Natural killer cell treated with Interleukin-12 subunit alpha and Interleukin-12 subunit beta and Interleukin-15 and Interleukin-18, amount 100 ng/mL, for 72 hours (primary cell): ENCODE data around the gene TKFC. TPM values are rescaled to one million over a fixed set of nuclear protein-coding genes. Genes with fewer than 3 reads are reported as not detected.

ENCODE experiments used
- ATAC-seq, 2 donors: fragments of 150-1000 bp; cut with Tn5 transposase in 1 of 2; sonication (Bioruptor Pico), chemical (Tn5 transposase) in 1 of 2; 2 replicates each; pipeline ENCODE4 v1.10.0; 2021
- DNase-seq: peaks from one replicate; pipeline ENCODE4 v3.0.0; 2022; ENCODE audit warnings: low spot score
- H3K27ac Mint-ChIP-seq, 2 donors: 1 replicate in 1 of 2; 2 replicates in 1 of 2; pipeline ENCODE4 v1.8.0; 2022; ENCODE audit warnings: mixed read lengths in 2 of 2, mild to moderate bottlenecking in 1 of 2, moderate library complexity in 1 of 2
- H3K27me3 Mint-ChIP-seq, 2 donors: 1 replicate in 1 of 2; 2 replicates in 1 of 2; pipeline ENCODE4 v1.8.0; 2022; ENCODE audit warnings: mixed read lengths in 2 of 2
- H3K36me3 Mint-ChIP-seq: one replicate; pipeline ENCODE4 v1.8.0; 2022; ENCODE audit warnings: mixed read lengths
- H3K4me1 Mint-ChIP-seq, 2 donors: 1 replicate in 1 of 2; 2 replicates in 1 of 2; pipeline ENCODE4 v1.8.0; 2022; ENCODE audit warnings: low read depth in 2 of 2, mixed read lengths in 2 of 2, mild to moderate bottlenecking in 1 of 2
- H3K4me3 Mint-ChIP-seq: one replicate; pipeline ENCODE4 v1.8.0; 2022; ENCODE audit warnings: mixed read lengths
- H3K9me3 Mint-ChIP-seq: 2 replicates; pipeline ENCODE4 v1.8.0; 2022; ENCODE audit warnings: mixed read lengths
- total RNA-seq, 2 donors: library from RNA; stranded (reverse); gene quantifications; one replicate each; pipeline ENCODE4 v1.2.3, GENCODE V29; 2022

The TKFC gene
- total RNA-seq, 2 donors from 2014 or later, result 18.9 to 38.9 TPM

DNA sequence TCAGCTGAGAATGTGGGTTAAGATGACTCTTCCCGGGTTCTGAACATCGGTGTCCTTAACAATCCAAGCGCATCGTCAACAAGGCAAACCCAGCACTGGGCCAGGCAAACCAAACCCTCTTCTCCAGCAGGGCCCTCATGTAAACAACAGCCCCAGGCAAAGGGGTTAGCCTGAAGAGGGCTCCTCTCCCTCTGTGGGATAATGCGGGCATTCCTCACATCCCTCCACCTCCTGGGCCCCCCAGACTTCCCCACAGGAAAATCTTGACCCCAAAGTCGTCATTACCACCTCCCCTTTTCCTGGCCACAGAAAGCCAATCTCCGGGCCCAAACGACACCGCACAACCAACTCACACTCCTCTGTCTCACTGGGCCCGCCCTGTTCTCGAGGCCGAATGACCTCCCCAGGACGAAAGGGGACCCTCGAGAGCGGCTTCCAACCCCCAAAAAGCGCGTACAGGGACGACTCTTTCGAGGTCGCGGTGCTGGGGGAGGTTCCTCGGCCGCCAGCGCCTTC is 689 bp upstream of the TKFC start:
- H3K9me3 Mint-ChIP-seq, result no peaks in the 10 kb centered on the region
- peak overlapping the region; percentile 98 for H3K27ac Mint-ChIP-seq
- H3K27me3 Mint-ChIP-seq, result no peaks in the 10 kb centered on the region
- ATAC-seq, result peak in 1 of 2 donors; percentile 19
- peak overlapping the region; percentile 99 for H3K4me3 Mint-ChIP-seq
- peaks cover 45 to 49% of the 10 kb centered on the region in 2 donors for H3K4me1 Mint-ChIP-seq
- no peak for DNase-seq
- peaks cover 18% of the 10 kb centered on the region for H3K36me3 Mint-ChIP-seq

DNA sequence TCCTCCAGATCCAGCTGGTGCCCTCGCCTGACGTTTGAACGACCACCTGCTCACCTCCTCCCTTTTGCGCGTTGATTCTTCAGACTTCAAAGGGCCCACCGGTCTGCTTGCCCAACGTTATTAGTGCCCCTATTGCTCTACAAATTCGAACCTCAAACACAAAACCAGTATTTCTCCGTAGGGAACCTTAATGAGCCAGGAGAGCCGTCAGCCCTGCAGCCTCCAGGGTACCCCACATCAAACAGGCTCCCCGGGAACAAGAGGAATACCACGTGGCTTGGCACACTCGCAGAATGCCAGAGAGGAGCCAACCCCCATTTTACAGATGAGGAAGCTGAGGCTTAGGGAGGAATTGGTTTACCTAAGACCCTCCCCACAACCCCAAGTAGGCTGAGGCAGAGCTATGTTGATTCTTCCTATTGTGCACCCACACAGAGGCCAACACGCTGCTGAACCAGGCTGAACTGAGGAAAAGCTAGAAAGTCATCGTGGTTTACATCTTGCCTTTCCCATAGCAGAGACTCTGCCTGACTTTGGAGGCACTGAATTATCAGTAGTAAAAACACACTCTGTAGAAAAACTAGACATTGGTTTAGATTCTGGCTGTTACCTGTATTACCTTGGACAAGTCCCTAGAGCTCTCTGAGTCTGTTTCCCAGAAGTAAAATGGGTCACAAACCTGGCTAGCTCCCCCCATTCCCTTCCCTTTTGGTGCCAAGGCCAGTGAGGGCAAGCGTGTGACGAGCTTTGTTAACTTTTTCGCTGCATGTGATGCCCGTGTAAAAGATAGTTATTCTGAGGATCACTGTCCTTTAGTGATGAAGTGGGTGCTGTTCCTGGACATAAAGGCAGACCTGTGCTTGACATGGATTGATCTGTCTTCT is 764 bp downstream of the TKFC start:
- Mint-ChIP-seq H3K27me3 (no peaks in the 10 kb centered on the region), H3K27ac (peak overlapping the region; percentile 98), H3K36me3 (peaks cover 14% of the 10 kb centered on the region), H3K4me1 (peaks cover 45 to 48% of the 10 kb centered on the region in 2 donors), H3K9me3 (no peaks in the 10 kb centered on the region), H3K4me3 (peak overlapping the region; percentile 99)
- ATAC-seq (no peak), DNase-seq (no peak)

DNA sequence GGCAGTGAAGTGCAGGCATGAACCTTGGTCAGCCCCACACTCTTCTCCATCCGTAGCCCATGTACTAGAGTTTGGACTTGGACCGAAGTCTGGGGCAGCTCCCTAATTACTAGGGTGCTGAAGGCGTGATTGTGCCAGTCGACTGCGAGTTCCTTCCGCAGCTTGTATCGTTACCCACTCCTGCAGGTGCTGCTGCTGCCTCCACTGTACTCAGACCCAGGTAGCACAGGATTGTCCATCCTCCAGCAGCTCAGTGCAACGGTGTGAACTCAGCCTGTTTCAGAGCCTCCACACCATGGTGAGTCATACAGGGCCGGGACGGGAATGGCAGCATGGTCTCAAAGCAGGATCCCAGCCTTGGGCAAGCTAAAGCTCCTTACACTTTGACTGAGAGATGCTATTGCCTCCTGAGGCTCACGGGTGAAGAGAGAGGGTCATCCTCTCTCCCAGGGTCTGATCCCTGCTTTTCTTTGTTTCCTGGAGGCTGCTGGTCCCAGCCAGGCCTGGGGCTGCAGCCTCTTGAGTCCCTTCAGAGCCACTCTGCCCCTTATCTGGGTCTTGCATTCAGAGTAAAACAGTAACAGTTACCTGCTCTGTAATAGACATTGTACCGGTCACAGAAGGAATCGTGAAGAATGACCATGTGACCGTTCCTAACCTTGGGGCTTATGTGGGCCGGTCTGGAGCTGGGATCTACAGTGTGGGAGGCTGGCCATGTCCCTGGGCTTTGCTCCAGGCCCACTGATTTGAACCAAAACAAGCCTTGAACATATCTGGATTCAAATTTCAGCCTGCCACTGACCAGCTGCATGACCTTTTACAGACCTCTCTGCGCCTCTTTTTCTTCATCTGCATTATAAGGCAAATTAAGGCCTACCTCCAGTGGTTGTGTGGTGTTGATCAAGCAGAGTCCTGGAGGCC is 1.7 kb downstream of the TKFC start:
- DNase-seq (no peak), ATAC-seq (no peak)
- H3K27ac Mint-ChIP-seq, result peak overlapping the region; percentile 98
- peaks cover 7% of the 10 kb centered on the region for H3K36me3 Mint-ChIP-seq
- H3K9me3 Mint-ChIP-seq, result no peaks in the 10 kb centered on the region
- H3K4me1 Mint-ChIP-seq, result peaks cover 38 to 42% of the 10 kb centered on the region in 2 donors
- peak overlapping the region; percentile 99 for H3K4me3 Mint-ChIP-seq
- no peaks in the 10 kb centered on the region for H3K27me3 Mint-ChIP-seq

DNA sequence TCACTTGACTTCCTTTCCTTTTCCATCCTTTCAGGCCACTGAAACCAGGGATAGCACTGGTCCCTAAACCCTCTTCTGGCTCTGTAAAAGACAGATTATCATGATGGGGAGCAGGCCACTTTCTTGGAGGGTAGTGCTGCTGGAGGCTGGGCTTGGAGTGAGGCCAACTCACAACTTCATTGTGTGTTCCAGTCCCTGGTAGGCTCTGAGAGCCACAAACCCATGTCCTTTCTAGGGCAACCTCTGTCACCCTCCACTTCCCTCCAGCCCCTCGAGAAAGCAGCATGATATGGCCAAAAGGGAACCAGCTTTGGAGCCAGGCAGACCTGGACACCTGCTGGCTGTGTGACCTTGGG is 2.3 kb downstream of the TKFC start:
- Mint-ChIP-seq H3K36me3 (peaks cover 7% of the 10 kb centered on the region), H3K9me3 (no peaks in the 10 kb centered on the region), H3K27ac (peak overlapping the region; percentile 64 to 98), H3K4me3 (no peak overlapping the region), H3K4me1 (peaks cover 35 to 38% of the 10 kb centered on the region in 2 donors), H3K27me3 (no peaks in the 10 kb centered on the region)
- ATAC-seq (no peak), DNase-seq (no peak)

DNA sequence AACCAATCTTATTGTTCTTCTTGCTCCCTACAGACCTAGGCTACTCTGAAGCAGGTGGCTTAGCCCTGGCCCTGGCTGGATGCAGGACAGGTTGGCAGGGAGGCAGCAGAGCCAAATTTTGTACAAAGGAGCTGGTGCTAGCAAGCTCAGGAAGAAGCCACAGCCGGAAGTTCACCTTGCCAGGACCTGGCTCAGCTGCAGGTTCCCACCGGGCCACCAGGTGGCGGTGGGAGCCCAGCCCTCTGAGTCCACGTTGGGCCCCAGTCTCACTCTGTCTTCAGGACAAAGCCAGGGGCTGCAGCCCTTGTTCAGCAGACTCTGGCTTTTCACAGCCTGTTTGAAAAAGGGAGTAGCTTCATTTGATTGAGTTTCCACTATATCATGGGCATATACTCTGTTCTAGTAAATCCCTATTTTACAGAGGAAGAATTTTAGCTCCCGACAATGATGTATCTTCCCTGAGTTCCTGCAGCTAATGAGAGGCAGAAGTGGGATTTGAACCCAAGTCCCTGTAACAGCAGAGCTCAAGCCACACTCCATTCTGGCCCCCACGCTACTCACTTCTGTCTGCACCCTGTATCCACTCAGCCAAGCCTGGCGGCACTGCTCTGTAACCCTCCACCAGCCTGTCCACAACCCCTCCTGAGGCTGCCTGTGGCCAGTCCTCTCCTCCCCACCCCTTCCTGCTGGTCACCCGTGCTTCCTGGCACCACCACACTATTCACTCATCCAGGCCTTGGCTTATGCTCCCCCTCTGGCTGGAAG is 3.3 kb downstream of the TKFC start:
- peaks cover 28 to 31% of the 10 kb centered on the region in 2 donors for H3K4me1 Mint-ChIP-seq
- ATAC-seq, result peak; percentile 62 to 67

DNA sequence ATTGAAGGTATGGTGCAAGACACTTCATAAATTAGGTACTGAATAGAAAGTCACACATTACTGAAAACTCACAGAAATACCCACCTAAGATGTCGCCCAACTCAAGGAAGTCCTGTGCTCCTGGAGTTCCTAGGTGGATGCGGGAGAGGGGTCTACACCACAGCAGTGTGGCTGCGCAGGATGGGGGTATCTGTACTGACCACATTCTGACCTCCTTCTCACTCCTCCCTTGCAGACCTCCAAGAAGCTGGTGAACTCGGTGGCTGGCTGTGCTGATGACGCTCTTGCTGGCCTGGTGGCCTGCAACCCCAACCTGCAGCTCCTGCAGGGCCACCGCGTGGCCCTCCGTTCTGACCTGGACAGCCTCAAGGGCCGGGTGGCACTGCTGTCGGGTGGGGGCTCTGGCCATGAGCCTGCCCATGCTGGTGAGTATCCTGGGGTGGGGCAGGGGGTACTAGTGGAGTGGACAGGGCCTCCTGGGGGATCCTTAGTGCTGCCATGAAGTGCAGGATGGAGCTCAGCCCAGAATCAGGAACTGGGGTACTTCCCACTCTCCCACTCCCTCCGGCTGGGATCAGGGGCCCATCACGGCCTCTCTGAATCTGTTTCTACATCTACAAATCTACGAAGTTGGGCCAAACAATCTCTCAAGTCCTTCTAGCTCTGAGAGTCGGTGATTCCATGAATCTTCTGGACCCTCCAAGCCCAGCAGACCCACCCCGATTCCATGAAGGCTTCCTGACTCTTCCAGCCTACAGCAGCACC is 4.9 kb downstream of the TKFC start:
- ATAC-seq (no peak), DNase-seq (no peak)
- Mint-ChIP-seq H3K27me3 (no peaks in the 10 kb centered on the region), H3K27ac (no peak overlapping the region), H3K36me3 (no peaks in the 10 kb centered on the region), H3K4me3 (no peak overlapping the region), H3K9me3 (no peaks in the 10 kb centered on the region), H3K4me1 (peaks cover 16 to 19% of the 10 kb centered on the region in 2 donors)

More for the DNA sequence above, 3.3 kb downstream of the TKFC start:
- no peaks in the 10 kb centered on the region for H3K27me3 Mint-ChIP-seq
- no peak overlapping the region for H3K4me3 Mint-ChIP-seq
- DNase-seq, result peak; percentile 82
- no peaks in the 10 kb centered on the region for H3K9me3 Mint-ChIP-seq
- peaks cover 7% of the 10 kb centered on the region for H3K36me3 Mint-ChIP-seq
- H3K27ac Mint-ChIP-seq, result peak overlapping the region; percentile 64 to 70

DNA sequence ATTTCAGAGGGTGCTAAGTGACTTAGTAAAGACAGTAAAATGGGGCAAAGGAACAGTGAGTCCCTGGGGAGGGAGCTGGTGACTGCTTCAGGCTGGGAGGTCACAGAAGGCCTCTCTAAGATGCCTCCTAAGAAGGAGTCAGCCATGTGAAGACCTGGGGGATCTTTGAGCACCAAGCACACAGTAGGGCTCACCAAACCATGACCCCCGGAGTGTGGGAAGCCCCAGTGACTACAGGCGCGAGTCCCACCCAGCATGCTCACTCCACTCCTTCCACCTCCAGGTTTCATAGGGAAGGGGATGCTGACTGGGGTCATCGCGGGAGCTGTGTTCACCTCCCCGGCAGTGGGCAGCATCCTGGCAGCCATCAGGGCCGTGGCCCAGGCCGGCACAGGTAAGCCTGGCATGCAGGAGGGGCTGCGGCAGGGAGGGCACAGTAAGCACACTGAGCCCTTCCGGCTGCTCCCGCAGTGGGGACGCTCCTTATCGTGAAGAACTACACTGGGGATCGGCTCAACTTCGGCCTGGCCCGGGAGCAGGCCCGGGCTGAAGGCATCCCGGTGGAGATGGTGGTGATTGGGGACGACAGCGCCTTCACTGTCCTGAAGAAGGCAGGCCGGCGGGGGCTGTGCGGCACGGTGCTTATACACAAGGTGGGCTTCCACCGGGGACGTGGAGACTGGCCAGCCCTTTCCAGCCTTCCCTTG is 5.9 kb downstream of the TKFC start:
- ATAC-seq, result no peak
- Mint-ChIP-seq H3K27me3 (no peaks in the 10 kb centered on the region), H3K27ac (no peak overlapping the region), H3K4me3 (no peak overlapping the region), H3K9me3 (no peaks in the 10 kb centered on the region), H3K4me1 (peaks cover 9 to 11% of the 10 kb centered on the region in 2 donors), H3K36me3 (no peaks in the 10 kb centered on the region)
- no peak for DNase-seq

DNA sequence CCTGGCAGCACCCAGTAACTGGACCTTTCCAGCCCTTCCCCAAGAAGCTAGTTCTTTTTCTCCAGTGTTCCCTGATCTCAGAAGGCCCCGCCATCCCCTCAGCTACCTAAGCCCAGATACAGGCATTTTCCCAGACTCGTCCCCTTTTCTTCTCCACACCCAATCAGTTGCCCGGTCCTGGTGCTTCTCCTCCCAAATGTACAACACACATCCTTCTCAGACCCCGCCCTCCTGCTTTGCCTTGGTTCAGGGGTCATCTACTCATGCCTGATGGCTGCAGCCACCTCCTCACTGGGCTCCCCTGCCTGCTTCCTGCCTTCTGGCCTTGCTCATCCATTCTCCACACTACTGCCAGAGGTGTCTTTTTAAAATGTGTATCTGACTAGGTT is 6.5 kb downstream of the TKFC start:
- ATAC-seq, result no peak
- H3K36me3 Mint-ChIP-seq, result no peaks in the 10 kb centered on the region
- H3K4me1 Mint-ChIP-seq, result peaks cover 5 to 9% of the 10 kb centered on the region in 2 donors
- no peaks in the 10 kb centered on the region for H3K9me3 Mint-ChIP-seq
- H3K27me3 Mint-ChIP-seq, result no peaks in the 10 kb centered on the region
- no peak overlapping the region for H3K27ac Mint-ChIP-seq
- no peak overlapping the region for H3K4me3 Mint-ChIP-seq
- no peak for DNase-seq

DNA sequence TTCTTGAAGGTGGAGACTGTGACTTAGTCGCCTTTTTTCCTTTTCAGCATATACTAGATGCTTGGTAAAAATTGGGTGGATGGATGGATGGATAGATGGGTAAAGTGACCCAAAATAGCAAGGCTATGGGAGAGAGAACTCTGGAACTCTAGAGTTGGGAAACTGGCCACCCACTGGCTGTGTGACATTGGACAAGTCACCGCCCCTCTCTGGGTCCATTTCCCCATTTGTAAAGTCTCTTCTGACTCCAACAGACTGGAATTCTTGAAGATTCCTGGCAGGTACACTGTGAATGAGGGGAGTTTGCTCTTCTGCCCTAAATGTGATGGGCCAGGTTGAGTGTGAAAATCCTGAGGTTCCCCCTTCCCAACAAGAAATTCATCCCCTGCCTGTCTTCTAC is 8.0 kb downstream of the TKFC start:
- H3K27me3 Mint-ChIP-seq, result no peaks in the 10 kb centered on the region
- H3K27ac Mint-ChIP-seq, result no peak overlapping the region
- no peaks in the 10 kb centered on the region for H3K36me3 Mint-ChIP-seq
- no peak overlapping the region for H3K4me3 Mint-ChIP-seq
- H3K4me1 Mint-ChIP-seq, result peaks cover 5 to 9% of the 10 kb centered on the region in 2 donors
- ATAC-seq (no peak), DNase-seq (no peak)
- H3K9me3 Mint-ChIP-seq, result no peaks in the 10 kb centered on the region

DNA sequence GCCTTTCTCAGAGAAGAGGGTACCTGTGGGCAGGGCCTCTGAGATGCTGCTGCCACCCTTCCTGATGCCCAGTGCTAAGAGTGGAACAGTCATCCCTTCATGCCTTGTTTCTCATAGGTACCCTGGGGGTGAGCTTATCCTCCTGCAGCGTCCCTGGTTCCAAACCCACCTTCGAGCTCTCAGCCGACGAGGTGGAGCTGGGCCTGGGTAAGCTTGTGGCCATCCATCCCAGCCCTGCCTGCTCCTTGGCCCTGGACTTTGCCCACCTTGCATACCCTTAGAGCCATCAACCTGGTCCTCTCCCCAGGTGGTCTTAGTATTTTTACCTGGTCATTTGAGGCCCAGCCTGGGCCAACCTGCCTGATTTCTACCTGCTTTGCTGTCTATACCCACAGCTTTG is 8.7 kb downstream of the TKFC start:
- Mint-ChIP-seq H3K36me3 (no peaks in the 10 kb centered on the region), H3K27me3 (no peaks in the 10 kb centered on the region)

DNA sequence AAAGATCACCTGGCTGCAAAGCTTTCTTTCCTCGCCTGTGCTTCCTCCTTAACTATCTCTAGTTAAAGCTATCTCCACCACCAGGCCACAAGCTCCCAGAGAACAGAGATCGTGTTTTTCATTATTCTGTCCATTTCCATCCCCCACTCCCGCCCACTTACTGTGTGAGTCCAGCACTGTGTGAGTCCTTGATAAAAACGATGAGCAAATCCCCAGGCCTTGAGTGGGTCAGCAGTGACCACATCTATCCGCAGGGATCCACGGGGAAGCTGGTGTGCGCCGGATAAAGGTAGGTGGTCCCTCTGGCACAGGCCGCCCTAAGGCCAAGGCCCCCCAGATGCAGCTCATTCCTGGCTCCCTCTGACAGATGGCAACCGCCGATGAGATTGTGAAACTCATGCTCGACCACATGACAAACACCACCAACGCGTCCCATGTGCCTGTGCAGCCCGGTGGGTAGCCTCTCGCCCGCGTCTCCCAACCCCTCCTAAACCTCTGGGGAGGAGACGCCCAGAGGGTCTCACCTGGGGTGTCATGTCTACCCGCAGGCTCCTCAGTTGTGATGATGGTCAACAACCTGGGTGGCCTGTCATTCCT is 9.3 kb downstream of the TKFC start:
- H3K36me3 Mint-ChIP-seq, result no peaks in the 10 kb centered on the region
- DNase-seq (no peak), ATAC-seq (no peak)
- no peak overlapping the region for H3K4me3 Mint-ChIP-seq
- peaks cover 0 to 5% of the 10 kb centered on the region in 2 donors for H3K4me1 Mint-ChIP-seq
- H3K27ac Mint-ChIP-seq, result no peak overlapping the region
- H3K27me3 Mint-ChIP-seq, result no peaks in the 10 kb centered on the region
- H3K9me3 Mint-ChIP-seq, result no peaks in the 10 kb centered on the region

More for the DNA sequence above, 8.7 kb downstream of the TKFC start:
- no peak overlapping the region for H3K4me3 Mint-ChIP-seq
- ATAC-seq (no peak), DNase-seq (no peak)
- H3K27ac Mint-ChIP-seq, result no peak overlapping the region
- peaks cover 5 to 9% of the 10 kb centered on the region in 2 donors for H3K4me1 Mint-ChIP-seq
- H3K9me3 Mint-ChIP-seq, result no peaks in the 10 kb centered on the region
